Skeletal muscle cell (primary cell): ENCODE measurements around the gene ENTR1.

Experiments
- DNase-seq: peaks from one replicate; pipeline ENCODE4 v3.0.0-alpha.2; 2010; ENCODE audit warnings: low read depth
- H3K4me3 ChIP-seq: 2 replicates; pipeline ENCODE4 v1.5.1; 2011; ENCODE audit warnings: low read depth, mild to moderate bottlenecking, control low read depth, low read length, moderate library complexity

ENTR1 gene

GRCh38 chr9:136367296-136368145 lies 42.9 kb downstream of the ENTR1 start:
- no peak for DNase-seq
- no peak overlapping the region for H3K4me3 ChIP-seq

GRCh38 chr9:136366826-136367225 lies 43.6 kb downstream of the ENTR1 start:
- no peak for DNase-seq
- no peak overlapping the region for H3K4me3 ChIP-seq

GRCh38 chr9:136365775-136366222 lies 44.6 kb downstream of the ENTR1 start:
- H3K4me3 ChIP-seq, result no peak overlapping the region
- DNase-seq, result no peak

- no peak overlapping the region for H3K4me3 ChIP-seq
- DNase-seq, result no peak
Measured at GRCh38 chr9:136364942-136365774, 45.3 kb downstream of the ENTR1 start.

GRCh38 chr9:136363949-136364748 lies 46.3 kb downstream of the ENTR1 start:
- peak overlapping the region; percentile 12 for H3K4me3 ChIP-seq
- DNase-seq, result no peak

- DNase-seq, result peak; percentile 78
- peak within 1 kb of the TSS; percentile 68 for H3K4me3 ChIP-seq
Measured at GRCh38 chr9:136363106-136363948, 47.1 kb downstream of the ENTR1 start, which contains the start of gene DNLZ. TSS of gene DNLZ (minus strand) at chr9:136363744. CDS start at chr9:136363714, 30 bp downstream.

GRCh38 chr9:136362450-136362784 lies 48.0 kb downstream of the ENTR1 start:
- DNase-seq, result no peak
- H3K4me3 ChIP-seq, result peak overlapping the region; percentile 25

- no peak for DNase-seq
- no peak overlapping the region for H3K4me3 ChIP-seq
Measured at GRCh38 chr9:136361754-136362449, 48.5 kb downstream of the ENTR1 start.

- no peak overlapping the region for H3K4me3 ChIP-seq
- DNase-seq, result no peak
Measured at GRCh38 chr9:136361047-136361753, 49.2 kb downstream of the ENTR1 start.

GRCh38 chr9:136359774-136360718 lies 50.4 kb downstream of the ENTR1 start:
- no peak overlapping the region for H3K4me3 ChIP-seq
- no peak for DNase-seq

GRCh38 chr9:136358888-136359287 lies 51.5 kb downstream of the ENTR1 start:
- no peak for DNase-seq

GRCh38 chr9:136358016-136358415 lies 52.4 kb downstream of the ENTR1 start:
- DNase-seq, result no peak
- no peak overlapping the region for H3K4me3 ChIP-seq

More at GRCh38 chr9:136358888-136359287, 51.5 kb downstream of the ENTR1 start:
- no peak overlapping the region for H3K4me3 ChIP-seq

GRCh38 chr9:136357202-136357725 lies 53.1 kb downstream of the ENTR1 start:
- DNase-seq, result no peak
- H3K4me3 ChIP-seq, result no peak overlapping the region

- no peak for DNase-seq
- H3K4me3 ChIP-seq, result no peak overlapping the region
Measured at GRCh38 chr9:136355616-136356557, 54.5 kb downstream of the ENTR1 start.

- H3K4me3 ChIP-seq, result no peak overlapping the region
- no peak for DNase-seq
Measured at GRCh38 chr9:136354592-136355085, 55.8 kb downstream of the ENTR1 start.
